T-helper 2 cell (primary cell): ENCODE results near the gene LCP1.

ENCODE experiments used
- DNase-seq, 5 experiments: peaks; one replicate each; pipeline versions ENCODE4 v3.0.0 to v3.0.0-alpha.2; 2012 to 2022

LCP1 gene

DNA sequence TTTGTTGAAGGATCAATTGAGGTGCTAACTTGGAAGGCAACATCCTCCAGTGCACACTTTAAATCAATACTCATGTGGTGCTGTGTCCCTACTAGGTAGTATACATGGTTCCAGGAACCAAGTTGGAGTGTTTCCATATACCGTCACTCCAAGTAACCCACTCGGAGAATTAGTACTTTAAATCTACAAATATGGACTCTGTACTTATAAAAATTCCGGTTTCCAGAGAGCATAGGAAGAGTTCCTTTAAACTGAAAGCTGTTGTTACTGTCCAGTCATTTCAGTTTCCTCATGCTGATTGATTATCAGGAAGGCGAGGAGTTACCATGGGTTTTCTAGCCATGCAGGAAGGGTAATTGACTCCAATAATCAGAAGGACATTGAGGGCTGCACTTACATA is 84.3 kb downstream of the LCP1 start:
- DNase-seq: no peak

DNA sequence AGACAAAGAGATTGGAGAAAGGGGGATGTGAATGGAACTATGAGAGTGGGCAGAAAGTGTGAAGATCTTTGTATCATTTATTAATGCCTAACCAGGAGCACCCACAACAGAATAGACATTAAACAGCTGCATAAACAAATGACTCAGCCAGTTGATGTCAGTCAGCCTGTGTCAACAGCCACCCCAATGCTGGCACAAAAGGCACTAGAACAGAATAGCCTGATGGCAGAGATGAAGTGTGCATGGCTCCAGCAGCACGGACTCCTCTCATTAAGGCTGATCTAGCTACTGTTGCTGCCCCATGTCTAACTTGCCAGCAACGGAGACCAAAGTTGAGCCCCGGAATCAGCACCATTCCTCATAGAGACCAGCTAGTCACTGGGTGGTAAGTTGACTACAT is 85.0 kb downstream of the LCP1 start:
- no peak for DNase-seq

DNA sequence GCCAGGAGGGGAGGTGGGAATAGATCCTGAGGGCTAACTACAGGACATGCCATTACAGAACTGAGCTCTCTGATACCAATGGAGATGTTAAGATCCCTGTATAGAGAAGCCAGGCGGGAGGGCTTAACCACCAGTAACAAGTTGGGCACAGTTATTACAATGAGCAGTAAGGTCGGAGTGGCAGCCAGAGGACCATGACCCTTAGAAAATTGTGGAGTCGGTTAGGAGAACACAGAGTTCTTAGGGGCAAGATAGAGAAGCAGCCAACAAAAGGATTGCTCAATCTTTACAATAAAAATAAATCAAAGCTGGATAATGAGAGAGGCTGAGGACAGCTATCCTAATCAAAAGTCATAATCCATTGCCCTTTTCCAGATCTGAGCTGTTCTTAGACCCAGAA is 87.5 kb downstream of the LCP1 start:
- no peak for DNase-seq

DNA sequence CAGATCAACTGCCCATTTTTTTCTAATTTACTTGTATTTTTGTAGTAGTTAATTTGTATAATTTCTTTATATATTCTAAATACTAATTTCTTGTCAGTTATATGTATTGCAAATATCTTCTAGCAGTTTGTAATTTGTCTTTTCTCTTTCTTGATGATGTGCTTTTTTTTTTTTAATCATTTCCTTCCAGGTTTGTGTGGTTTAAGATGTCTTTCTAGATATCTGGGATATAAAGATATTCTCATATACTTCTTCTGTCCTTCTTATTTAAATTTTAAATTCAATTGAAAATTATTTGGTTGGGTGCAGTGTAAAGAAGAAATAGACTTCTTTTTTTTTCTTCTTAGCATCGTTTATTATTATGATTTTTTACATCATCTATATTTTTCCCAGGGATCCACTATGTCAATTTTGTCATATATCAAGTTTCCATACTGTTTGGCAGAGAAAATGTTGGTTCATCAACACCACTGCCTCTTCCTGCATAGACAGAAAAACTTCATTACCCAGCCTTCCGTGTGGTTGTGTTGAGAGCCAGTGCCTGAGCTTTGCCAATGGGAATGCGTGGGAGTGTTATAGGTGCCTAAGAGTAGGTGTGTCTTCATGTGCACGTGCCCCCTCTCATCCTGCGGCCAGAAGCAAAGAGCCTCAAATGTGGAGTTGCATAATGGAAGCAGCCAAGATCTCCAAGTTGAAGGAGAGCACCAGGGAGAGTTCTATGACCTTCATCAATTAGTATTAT is 93.0 kb downstream of the LCP1 start:
- no peak for DNase-seq

DNA sequence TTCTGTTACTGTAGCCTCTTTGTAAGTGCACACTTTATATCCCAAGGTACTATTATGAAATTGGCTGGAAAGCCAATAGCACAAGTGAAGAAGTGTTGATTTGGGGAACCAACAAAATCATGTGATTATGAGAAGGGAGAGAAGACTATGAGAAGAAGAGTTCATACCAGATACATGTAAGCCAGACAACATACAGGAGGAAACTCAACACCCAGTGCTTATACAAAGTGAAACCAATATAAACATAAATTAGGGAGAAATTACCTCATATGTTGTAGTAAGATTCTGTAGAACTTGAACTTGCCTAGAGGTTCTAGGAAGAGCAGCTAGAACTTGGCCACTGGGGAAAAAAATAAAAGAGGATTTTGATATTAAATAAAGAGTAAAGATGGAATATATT is 94.5 kb downstream of the LCP1 start:
- no peak for DNase-seq

DNA sequence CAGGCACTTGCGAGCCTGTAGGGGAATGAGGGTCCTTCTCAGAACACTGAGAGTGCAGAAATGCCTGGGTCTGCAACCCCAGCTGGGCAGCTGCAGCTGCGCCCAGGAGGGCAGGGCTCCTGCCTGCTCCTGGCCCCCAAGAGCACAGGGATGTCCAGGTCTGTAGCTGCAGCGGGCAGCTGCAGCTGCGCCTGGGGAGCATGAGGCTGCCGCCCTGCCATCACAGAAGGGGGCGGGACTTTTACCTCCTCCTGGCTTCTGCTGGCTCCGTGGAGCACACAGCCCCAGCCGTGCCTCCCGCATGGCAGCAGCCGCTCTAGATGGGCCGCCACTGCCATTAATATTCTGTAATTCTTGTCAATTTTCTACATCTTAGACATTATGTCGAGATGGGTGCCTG is 95.0 kb downstream of the LCP1 start:
- DNase-seq: no peak

DNA sequence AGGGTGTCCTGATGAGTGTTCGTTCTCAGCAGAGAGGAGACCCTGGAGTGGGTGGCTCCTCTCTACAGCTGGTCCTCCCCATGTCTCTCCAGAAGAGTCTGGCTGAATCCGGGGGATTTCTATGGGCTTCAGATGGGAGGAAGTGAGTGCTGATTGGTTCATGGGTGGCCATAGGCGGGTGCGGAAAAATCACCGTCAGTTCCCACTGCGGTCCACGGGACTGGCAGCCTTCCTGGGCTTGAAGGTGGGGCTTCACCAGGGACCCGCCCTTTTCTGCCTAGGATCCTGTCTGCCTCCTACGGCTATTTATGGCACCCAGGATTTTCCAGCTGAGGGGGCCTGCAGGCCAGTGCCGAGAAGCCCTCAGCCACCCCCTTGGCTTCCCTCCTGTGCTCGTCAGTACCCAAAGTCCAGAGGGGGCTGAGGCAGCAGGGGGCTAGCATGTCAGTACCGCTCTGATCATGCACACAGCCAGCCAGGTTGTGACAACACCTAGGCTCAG is 95.5 kb downstream of the LCP1 start:
- DNase-seq: no peak

DNA sequence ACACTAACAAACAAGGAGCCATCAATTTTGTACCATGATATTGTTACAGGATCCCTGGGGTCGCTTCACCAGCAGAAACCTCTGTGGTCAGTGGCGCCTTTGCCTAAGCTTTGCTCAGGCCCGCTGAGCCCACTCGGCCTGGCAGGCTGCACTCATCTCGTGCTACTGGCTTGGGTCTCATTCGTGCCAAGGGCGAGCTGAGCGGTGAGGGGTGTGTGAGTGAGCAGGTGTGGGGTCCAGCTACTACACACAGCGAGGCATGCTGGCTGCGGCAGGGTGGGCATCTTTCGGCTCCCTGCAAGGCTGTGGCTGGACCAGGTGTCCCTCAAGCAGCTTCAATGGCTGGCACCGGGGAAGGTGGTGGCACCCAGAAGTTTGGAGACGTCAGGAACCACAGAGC is 96.2 kb downstream of the LCP1 start:
- no peak for DNase-seq

DNA sequence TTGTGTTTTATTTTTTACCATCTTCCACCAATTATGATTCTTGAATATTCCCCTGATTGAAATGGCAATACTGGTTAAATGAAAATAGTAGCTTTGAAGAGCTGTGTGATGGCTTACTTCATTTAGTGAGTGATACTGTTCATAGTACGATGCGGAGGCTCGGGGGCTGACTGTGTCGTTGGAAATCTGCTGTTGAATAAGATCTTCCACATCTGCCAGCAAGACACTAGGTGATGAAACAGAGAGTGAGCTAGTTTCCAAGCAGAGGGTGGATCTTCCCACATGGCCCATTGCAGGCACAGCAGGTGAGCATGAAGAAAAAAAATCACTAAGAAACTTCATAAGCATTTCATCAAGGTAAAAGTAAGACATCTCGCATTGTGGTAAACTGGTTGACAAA is 99.7 kb downstream of the LCP1 start:
- DNase-seq: no peak

DNA sequence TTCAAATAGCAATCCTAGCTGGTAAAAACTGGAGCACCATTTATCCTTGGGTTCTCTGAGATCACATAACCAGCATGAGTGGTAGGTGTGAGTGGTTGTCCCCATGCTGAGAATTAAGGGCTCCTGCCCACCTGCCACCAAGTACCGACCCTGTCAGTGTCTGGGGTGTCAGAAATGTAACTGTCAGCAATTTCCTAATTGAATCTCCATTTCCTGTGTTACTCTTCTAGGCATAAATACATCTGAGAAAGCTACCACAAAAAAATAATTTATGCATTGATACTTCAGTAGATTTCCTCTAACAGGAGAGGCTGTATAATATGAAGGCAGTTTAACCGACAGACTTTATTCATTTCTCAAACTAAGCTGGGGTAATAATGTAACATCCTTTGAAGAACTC is 102.2 kb downstream of the LCP1 start:
- DNase-seq: no peak

DNA sequence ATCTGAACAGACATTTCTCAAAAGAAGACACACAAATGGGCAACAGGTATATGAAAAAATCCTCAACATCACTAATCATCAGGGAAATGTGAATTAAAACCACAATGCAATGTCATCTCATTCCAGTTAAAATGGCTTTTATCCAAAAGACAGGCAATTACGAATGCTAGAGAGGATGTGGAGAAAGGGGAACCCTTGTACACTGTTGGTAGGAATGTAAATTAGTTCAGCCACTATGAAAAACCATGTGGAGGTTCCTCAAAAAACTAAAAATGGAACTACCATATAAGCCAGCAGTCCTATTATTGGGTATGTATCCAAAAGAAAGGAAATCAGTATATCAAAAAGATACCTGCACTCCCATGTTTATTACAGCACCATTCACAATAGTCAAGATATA is 104.7 kb downstream of the LCP1 start:
- no peak for DNase-seq

DNA sequence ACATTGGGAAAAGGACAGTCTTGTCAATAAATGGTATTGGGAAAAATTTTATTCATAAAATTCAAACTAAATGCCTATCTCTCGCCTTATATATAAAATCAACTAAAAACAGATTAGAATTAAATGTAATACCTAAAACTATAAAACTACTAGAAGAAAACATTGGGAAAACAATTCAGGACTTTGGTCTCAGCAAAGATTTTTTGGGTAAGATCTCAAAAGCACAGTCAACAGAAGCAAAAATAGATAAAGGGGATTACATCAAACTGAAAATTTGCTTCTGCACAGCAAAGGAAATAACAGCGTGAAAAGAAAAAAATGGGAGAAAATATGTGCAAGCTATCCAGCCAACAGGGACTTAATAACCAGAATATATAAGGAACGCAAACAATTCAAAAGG is 105.2 kb downstream of the LCP1 start:
- no peak for DNase-seq
